IPS-NIHi7 (cell line): Measurements from ENCODE around the gene ATP6V1C2.
"Not testable (repeated sequence)": the region's sequence is repeated elsewhere in the genome, so short reads cannot be mapped to it uniquely, and the experiment has no call there.

ENCODE experiments used
- DNase-seq: peaks from one replicate; pipeline ENCODE4 v3.0.0; 2012; ENCODE audit warnings: mixed read lengths; ENCODE audit errors: extremely low spot score

ATP6V1C2 gene

GRCh38 chr2:10768063-10768507 is 46.7 kb downstream of the ATP6V1C2 start:
- no peak for DNase-seq

- DNase-seq, result no peak
These were observed 49.7 kb downstream of the ATP6V1C2 start for GRCh38 chr2:10770956-10771750.

DNA sequence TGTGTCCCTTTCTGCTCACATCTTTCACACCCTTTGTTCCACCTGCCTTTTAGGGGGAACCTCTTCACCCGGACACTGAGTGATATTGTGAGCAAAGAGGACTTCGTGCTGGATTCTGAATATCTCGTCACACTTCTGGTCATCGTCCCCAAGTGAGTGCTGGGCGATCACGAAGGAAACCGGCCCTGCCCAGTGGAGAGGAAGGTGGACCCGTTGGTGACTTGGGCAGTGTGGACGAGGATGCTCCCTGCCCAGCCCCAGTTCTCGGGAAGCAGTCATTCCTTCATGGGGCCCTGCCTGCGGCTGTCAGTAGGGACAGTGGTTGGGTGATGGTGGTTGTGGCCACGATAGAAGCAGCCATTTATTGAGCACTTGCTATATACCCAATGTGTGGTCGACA is 50.4 kb downstream of the ATP6V1C2 start:
- DNase-seq, result no peak

DNA sequence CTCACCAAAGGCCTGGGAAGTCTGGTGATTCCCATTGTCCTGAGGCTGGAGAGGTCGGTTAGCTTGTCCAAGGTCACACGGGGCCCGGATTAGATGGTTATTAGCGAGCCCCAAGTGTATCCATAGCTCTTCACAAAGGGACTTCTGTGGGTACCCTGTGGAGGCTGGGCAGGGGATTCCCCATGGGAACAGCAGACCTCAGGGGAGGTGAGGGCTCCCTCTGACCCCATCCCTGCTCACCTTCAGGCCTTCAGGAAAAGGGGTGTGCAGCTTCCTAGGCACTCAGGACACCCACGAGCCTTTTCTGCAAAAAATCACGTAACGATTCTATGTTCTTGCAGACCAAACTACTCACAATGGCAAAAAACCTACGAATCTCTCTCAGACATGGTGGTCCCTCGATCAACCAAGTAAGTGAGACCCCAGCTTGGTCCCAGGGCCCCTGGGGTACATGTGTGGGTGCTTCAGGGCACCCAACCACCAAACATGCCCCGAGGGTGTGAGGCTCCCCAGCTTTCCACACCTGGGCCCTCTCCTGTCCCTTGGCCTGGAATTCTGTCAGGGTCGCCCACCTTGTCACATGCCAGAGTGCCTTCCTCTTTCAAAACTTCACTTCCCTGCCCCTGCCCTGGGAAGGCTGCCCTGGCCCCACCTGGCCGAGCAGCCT is 50.9 kb downstream of the ATP6V1C2 start:
- DNase-seq, result no peak

GRCh38 chr2:10772868-10773215 is 51.4 kb downstream of the ATP6V1C2 start:
- no peak for DNase-seq

- DNase-seq, result no peak
These were observed 52.5 kb downstream of the ATP6V1C2 start for GRCh38 chr2:10773821-10774341.

DNA sequence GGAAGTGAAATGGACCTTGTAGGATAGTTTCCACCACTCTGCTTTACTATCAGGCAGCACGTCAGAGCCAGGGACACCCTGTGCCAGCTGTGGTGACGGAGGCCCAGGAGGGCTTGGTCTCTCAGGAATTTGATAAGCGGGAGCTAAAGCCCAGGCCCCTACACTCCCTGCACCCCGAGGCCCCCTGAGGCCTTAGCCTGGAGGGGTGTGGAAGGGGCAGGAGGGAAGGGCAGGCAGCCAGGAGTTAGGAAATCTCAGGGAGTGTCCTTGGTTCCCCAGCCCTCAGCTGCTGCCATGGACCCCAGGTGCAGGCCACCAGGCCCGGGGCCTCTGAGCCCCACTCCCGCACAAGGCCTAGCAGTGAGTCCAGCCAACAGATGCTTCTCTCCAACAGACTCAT is 53.0 kb downstream of the ATP6V1C2 start:
- DNase-seq, result no peak

DNA sequence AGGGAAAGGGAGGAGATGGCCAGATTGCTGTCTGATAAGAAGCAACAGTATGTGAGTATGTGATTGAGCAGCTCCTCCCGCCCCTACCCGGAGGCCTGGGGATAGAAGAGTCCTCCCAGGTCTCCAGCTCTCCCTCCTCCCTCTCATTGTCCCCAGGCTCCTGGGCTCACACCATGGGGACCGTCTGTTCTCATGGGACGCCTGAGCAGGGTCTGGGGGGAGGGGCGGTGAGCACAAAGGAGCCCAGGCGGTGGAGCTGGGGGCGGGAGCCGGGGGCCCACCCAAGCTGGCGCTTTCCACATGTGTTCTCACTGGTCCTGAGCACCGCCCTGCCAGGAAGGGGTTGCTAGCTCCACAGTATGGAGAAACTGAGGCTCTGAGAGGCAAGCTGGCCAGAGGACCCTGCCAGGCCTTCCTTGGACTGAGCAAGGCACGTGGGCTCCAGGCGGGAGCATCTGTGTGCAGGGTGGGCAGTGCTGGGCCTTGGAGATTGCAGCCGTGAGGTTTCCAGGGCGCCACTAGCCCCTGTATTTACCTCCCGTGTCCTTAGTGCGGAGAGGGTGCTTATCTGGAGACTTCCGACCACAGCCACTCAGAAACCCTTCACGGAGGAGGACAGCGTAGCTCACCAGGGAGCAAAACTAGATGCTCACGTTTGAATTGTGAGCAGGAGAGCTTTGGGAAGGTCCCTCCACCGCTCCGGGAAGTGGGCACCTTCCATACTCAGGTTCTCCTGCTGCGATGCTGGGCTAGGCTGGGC is 53.8 kb downstream of the ATP6V1C2 start:
- DNase-seq, result no peak

DNA sequence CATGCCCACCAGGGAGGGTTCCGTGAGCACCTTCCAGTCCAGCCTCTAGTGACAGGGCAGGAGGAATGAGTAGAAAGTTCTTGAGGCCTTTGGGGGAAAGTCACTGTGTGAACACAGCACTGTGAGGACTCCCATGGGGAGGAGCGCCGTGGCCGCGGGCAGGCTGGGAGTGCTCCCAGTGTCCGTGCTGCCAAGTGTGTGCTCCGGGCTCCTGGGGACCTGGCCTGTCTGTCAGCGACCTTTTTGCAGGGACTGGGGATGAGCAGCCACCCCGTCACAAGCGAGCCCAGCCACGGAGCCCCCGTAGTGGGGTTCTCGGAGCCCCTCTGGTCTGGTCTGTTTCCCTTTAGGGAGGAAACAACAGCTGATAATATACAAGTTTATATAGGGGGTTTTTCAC is 54.4 kb downstream of the ATP6V1C2 start:
- DNase-seq, result no peak

- no peak for DNase-seq
These were observed 55.0 kb downstream of the ATP6V1C2 start for GRCh38 chr2:10776231-10776977.

DNA sequence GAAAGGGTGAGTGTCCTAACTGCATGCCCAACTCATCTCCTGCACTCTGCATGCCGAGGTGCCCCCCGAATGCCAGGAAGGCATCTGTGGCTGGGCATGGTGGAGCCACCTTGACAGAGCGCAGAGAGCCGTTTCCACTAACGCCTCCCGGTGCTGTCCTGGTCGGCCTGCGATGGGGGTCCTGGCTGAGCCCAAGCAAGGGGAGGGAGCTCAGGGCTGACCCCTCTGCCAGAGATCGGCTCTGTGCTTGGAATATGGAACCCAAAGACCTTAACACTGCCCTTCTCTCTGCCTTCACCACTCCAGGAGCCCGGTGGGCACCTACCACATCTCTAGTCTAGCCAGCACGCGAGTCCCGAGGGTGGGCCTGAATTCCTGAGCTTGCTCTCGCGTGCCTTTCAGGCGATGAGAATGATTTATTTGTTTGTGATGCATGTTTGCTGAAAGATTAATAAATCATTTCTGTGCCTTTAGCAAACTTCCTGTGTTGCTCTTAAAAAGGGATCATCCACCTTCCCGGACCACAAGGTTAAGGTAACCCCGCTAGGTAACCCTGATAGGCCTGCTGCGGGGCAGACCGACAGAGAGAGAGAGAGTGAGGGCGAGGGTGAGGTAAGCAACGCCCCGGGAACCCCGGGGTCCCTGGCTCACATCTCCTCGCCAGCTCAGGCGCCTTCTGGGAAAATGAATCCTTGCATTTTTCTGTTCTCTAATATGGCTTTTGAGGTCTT is 55.8 kb downstream of the ATP6V1C2 start:
- no peak for DNase-seq

GRCh38 chr2:10777842-10778723 is 56.7 kb downstream of the ATP6V1C2 start:
- peak; percentile 10 for DNase-seq

DNA sequence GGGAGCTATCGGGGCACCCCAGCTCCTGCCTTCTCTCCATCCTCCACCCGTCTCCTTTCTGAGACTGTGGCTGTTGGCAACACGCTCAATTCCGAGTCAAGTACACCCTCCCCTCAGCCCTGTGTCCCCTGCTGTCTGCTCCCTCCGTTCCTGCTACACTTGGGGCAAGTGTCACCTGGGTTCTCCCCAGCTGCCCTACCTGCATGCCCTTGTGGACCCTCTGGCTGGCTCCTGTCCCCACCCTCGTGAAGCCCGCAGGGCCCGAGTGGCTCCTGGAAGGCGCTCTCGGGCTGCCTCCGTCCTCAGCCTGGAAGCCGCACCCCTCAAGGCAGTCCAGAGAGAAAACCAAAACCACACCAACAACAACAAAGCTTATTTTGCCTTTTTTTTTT is 57.3 kb downstream of the ATP6V1C2 start:
- DNase-seq, result no peak

DNA sequence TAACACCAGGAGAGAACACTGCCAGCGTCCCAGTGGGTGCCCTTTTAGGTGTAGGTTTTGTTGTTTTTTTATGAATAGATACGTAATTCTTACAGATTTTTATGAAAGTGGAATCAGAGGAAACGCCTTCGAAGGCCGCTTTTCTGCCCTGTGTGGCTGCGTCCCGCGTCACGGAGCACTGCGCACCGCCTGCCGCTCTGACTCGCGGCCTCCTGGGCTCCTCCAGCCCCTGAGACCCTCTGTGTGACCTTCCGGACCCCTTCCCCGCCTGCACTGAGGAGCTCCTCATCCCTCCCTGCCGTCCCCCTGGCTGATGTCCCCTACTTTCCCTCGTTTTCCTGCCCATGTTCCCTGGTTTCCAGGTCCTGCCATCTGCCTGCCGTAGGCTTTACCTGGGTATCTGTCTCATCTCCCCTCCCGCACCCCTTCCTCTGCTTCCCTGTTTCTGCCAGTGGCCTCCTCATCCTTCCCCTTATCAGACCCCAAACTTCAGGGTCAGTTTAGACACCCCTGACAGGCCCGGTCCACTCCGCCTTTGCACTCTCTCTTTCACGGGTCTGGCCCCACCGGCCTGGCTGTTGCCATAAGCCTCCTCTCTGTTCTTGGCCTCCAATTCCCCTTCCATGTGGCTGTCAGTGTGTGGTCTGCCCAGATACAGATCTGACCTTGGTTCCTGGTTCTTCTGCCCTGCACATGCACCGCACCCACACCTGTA is 58.5 kb downstream of the ATP6V1C2 start:
- DNase-seq, result no peak

GRCh38 chr2:10780491-10780820 is 59.0 kb downstream of the ATP6V1C2 start:
- DNase-seq, result no peak

DNA sequence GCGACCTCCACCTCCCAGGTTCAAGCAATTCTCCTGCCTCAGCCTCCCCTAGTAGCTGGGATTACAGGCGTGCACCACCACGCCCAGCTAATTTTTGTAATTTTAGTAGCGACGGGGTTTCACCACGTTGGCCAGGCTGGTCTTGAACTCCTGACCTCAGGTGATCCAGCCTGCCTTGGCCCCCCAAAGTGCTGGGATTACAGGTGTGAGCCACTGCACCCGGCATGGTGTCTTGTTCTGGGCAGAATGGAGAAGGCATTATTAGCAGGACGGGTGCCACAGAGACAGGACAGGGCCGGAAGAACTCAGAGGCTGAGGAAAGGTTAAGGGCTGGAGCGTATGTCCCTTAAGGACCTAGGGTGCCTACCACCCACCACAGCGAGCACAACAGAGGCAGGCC is 59.4 kb downstream of the ATP6V1C2 start:
- not testable (repeated sequence) for DNase-seq

DNA sequence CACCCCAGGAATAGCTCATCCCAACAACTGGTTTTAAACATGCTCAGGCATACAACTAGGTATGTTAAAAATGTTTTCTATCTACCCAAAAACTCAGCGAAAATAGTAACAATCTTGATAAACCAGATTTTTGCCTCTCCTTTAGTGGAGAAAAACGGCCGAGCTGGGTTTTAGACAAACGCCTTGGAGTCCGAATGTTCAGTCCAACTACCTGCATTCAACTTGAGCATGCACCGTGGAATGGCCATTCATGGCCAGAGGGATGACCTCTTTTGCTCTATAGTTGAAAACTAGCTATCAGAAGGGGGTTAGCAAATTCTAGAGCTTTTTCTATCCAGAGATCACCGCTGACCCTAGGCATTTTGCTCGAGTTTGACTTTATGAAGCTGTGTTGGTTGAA is 60.3 kb downstream of the ATP6V1C2 start:
- DNase-seq, result no peak

DNA sequence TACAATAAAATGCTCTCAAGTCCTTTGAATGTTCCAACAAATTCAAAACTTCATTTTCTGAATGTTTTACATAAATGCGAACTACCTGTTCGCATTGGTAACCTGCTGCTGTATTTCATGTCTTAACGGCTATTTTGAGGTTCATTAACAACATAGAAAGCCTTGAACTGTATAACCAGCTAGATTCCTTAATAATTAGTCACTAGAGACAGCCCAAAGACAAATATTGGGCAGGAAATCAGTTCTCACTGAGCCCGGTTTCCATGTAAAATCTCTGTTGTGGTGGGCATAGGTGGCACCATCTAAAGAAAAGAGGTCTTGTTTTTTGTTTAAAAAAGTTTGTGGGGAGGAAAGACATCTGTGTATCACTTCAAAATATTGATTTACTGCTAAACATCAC is 62.0 kb downstream of the ATP6V1C2 start:
- DNase-seq, result no peak

GRCh38 chr2:10784719-10785118 is 63.3 kb downstream of the ATP6V1C2 start:
- DNase-seq, result peak; percentile 11

DNA sequence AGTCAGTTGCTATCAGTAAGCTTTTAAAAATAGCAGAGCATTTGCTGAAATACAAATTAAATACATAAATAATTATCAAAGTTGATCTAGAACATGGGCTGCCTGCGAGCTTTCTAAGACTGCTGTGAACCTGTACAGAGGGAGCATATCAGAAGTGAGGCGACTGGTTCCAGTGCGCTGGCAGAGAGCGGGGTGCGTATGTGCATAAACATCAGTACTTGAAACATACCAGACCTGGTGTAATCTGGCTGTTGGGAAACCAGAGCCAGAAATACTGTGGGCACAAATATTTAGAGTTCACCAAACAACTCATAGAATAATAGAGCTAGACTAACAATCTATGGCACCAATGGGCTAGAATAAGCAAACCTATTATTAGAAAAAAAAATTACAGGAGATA is 63.8 kb downstream of the ATP6V1C2 start:
- no peak for DNase-seq
